Parathyroid adenoma (tissue), 2 donors: ENCODE data around the gene DDX49.
"Not testable (repeated sequence)": the region's sequence is repeated elsewhere in the genome, so short reads cannot be mapped to it uniquely, and the experiment has no call there.

Experiments
- H2AFZ ChIP-seq: fragments of 300-600 bp; sonication (generic); one replicate; pipeline ENCODE4 v1.7.0; 2017; ENCODE audit warnings: antibody characterized with exemption, mild to moderate bottlenecking
- H3K27ac ChIP-seq: fragments of 300-600 bp; sonication (generic); one replicate; pipeline ENCODE4 v1.7.0; 2017
- H3K27me3 ChIP-seq: fragments of 300-600 bp; sonication (generic); one replicate; pipeline ENCODE4 v1.7.0; 2017; ENCODE audit warnings: low read length; ENCODE audit not compliant: control insufficient read depth, insufficient read depth
- H3K36me3 ChIP-seq: fragments of 300-600 bp; sonication (generic); one replicate; pipeline ENCODE4 v1.7.0; 2017; ENCODE audit warnings: low read length; ENCODE audit not compliant: control insufficient read depth, insufficient read depth
- H3K4me1 ChIP-seq: fragments of 300-600 bp; sonication (generic); one replicate; pipeline ENCODE4 v1.7.0; 2017; ENCODE audit warnings: control low read depth
- H3K4me2 ChIP-seq: fragments of 300-600 bp; sonication (generic); one replicate; pipeline ENCODE4 v1.7.0; 2017; ENCODE audit warnings: low read length
- H3K4me3 ChIP-seq: fragments of 300-600 bp; sonication (generic); one replicate; pipeline ENCODE4 v1.7.0; 2017; ENCODE audit warnings: low read depth, low read length
- H3K79me2 ChIP-seq: fragments of 300-600 bp; sonication (generic); one replicate; pipeline ENCODE4 v1.7.0; 2017; ENCODE audit warnings: control low read depth
- H3K9ac ChIP-seq: fragments of 300-600 bp; sonication (generic); one replicate; pipeline ENCODE4 v1.7.0; 2017; ENCODE audit warnings: mild to moderate bottlenecking
- H3K9me3 ChIP-seq: fragments of 300-600 bp; sonication (generic); one replicate; pipeline ENCODE4 v1.7.0; 2017; ENCODE audit warnings: low read length; ENCODE audit not compliant: control insufficient read depth
- TF ChIP-seq, protein P1 (sequence below): fragments of 300-600 bp; sonication (generic); IDR thresholded peaks from one replicate; pipeline ENCODE4 v1.7.0; 2017; ENCODE audit warnings: antibody characterized with exemption, mild to moderate bottlenecking
- donor health status: primary hyperparathyroidism.

Gene DDX49

GRCh38 chr19:18898607-18899408 lies 20.7 kb upstream of the DDX49 start:
- Histone ChIP-seq H3K4me2 (no peak overlapping the region), H3K36me3 (no peaks in the 10 kb centered on the region), H3K79me2 (no peaks in the 10 kb centered on the region), H3K4me3 (no peak overlapping the region), H2AFZ (no peak overlapping the region), H3K4me1 (peaks cover 2% of the 10 kb centered on the region), H3K27ac (no peak overlapping the region), H3K9me3 (no peaks in the 10 kb centered on the region), H3K27me3 (no peaks in the 10 kb centered on the region), H3K9ac (no peak overlapping the region)
- TF ChIP-seq, protein P1, sequence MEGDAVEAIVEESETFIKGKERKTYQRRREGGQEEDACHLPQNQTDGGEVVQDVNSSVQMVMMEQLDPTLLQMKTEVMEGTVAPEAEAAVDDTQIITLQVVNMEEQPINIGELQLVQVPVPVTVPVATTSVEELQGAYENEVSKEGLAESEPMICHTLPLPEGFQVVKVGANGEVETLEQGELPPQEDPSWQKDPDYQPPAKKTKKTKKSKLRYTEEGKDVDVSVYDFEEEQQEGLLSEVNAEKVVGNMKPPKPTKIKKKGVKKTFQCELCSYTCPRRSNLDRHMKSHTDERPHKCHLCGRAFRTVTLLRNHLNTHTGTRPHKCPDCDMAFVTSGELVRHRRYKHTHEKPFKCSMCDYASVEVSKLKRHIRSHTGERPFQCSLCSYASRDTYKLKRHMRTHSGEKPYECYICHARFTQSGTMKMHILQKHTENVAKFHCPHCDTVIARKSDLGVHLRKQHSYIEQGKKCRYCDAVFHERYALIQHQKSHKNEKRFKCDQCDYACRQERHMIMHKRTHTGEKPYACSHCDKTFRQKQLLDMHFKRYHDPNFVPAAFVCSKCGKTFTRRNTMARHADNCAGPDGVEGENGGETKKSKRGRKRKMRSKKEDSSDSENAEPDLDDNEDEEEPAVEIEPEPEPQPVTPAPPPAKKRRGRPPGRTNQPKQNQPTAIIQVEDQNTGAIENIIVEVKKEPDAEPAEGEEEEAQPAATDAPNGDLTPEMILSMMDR, result no peak

- Histone ChIP-seq H3K4me1 (peaks cover 2% of the 10 kb centered on the region), H3K79me2 (peaks cover under 1% of the 10 kb centered on the region), H3K9me3 (no peaks in the 10 kb centered on the region), H2AFZ (no peak overlapping the region), H3K27me3 (no peaks in the 10 kb centered on the region), H3K4me2 (no peak overlapping the region), H3K4me3 (no peak overlapping the region), H3K9ac (no peak overlapping the region), H3K27ac (no peak overlapping the region), H3K36me3 (no peaks in the 10 kb centered on the region)
- TF ChIP-seq, protein P1, result no peak
Measured at GRCh38 chr19:18899624-18900560, 19.6 kb upstream of the DDX49 start.

GRCh38 chr19:18900700-18901481 lies 18.6 kb upstream of the DDX49 start:
- H3K9ac ChIP-seq, result no peak overlapping the region
- H3K4me3 ChIP-seq, result no peak overlapping the region
- no peaks in the 10 kb centered on the region for H3K4me1 ChIP-seq
- no peak overlapping the region for H3K4me2 ChIP-seq
- no peaks in the 10 kb centered on the region for H3K27me3 ChIP-seq
- H2AFZ ChIP-seq, result no peak overlapping the region
- TF ChIP-seq, protein P1, result no peak
- no peaks in the 10 kb centered on the region for H3K9me3 ChIP-seq
- H3K27ac ChIP-seq, result no peak overlapping the region
- peaks cover 5% of the 10 kb centered on the region for H3K79me2 ChIP-seq
- H3K36me3 ChIP-seq, result no peaks in the 10 kb centered on the region

- Histone ChIP-seq H2AFZ (no peak overlapping the region), H3K36me3 (no peaks in the 10 kb centered on the region), H3K4me1 (no peaks in the 10 kb centered on the region), H3K79me2 (peaks cover 5% of the 10 kb centered on the region), H3K27ac (no peak overlapping the region), H3K9ac (no peak overlapping the region), H3K4me2 (no peak overlapping the region), H3K4me3 (no peak overlapping the region), H3K27me3 (no peaks in the 10 kb centered on the region), H3K9me3 (no peaks in the 10 kb centered on the region)
- TF ChIP-seq, protein P1, result no peak
Measured at GRCh38 chr19:18901491-18901890, 18.0 kb upstream of the DDX49 start.

- not testable (repeated sequence) for H3K4me2 ChIP-seq, H3K9ac ChIP-seq, H3K36me3 ChIP-seq, H3K9me3 ChIP-seq, H3K4me3 ChIP-seq, H2AFZ ChIP-seq, H3K27ac ChIP-seq, H3K27me3 ChIP-seq, H3K79me2 ChIP-seq, H3K4me1 ChIP-seq
Measured at GRCh38 chr19:18902519-18902918, 17.0 kb upstream of the DDX49 start.
